GM12878 (cell line): ENCODE data around the gene SUMF2. TPM values are rescaled to one million over a fixed set of nuclear protein-coding genes. Genes with fewer than 3 reads are reported as not detected.

ENCODE experiments used
- ATAC-seq: fragments of 200-7000 bp; cut with Tn5 transposase; 3 replicates; pipeline ENCODE4 v1.9.1; 2020; ENCODE audit warnings: mild to moderate bottlenecking, moderate library complexity
- BruUV-seq: library from RNA; stranded (reverse); fragments of 400-500 nt; replicated peaks from 2 replicates; lab custom pipeline; 2021; lab: Mats Ljungman, UMichigan
- CTCF ChIA-PET: fragments of 300-600 bp; sonication (Branson Sonifier 250); formaldehyde crosslinking; extraction: SDS; loops from one replicate; lab custom pipeline; 2021; ENCODE audit warnings: inconsistent platforms; lab: Yijun Ruan, JAX
- POLR2A ChIA-PET: fragments of 350-600 bp; formaldehyde crosslinking; extraction: SDS; loops from one replicate; lab custom pipeline; 2021; ENCODE audit warnings: inconsistent platforms; lab: Charles Lee
- RAD21 ChIA-PET: fragments of 300-600 bp; sonication (Branson Sonifier 250); formaldehyde crosslinking; loops from one replicate; lab custom pipeline; 2023; ENCODE audit warnings: antibody characterized with exemption; ENCODE audit not compliant: unreplicated experiment; lab: Charles Lee
- SMC1A ChIA-PET: fragments of 300-600 bp; sonication (Branson Sonifier 250); formaldehyde crosslinking; loops from one replicate; lab custom pipeline; 2023; ENCODE audit not compliant: unreplicated experiment, uncharacterized antibody; lab: Charles Lee
- DNase-seq: peaks from one replicate; pipeline ENCODE4 v3.0.0-alpha.2; 2011; ENCODE audit warnings: low read depth, low spot score
- FAIRE-seq: peaks from 3 replicates; lab custom pipeline; 2011; peaks lifted over from hg19 to GRCh38; lab: Jason Lieb, UNC
- H2AFZ ChIP-seq: 2 replicates; pipeline ENCODE4 v1.6.0; 2011; ENCODE audit warnings: low read depth, low read length, control low read depth; ENCODE audit not compliant: control insufficient read depth
- H3K27ac ChIP-seq: 2 replicates; pipeline ENCODE4 v1.5.1; 2011; ENCODE audit warnings: control low read depth; ENCODE audit not compliant: control insufficient read depth, insufficient read depth
- H3K27me3 ChIP-seq, 2 experiments: replicated peaks in 1 of 2; 2 replicates each; pipeline versions ENCODE4 v1.6.0 to v1.6.1; 2011; ENCODE audit warnings: low read length in 1 of 2; ENCODE audit not compliant: control insufficient read depth in 2 of 2, insufficient read depth in 2 of 2
- H3K36me3 ChIP-seq, 2 experiments: 2 replicates each; pipeline ENCODE4 v1.5.1; 2011; ENCODE audit warnings: low read length in 1 of 2; ENCODE audit not compliant: control insufficient read depth in 2 of 2, insufficient read depth in 2 of 2
- H3K4me1 ChIP-seq: 2 replicates; pipeline ENCODE4 v1.6.1; 2011; ENCODE audit warnings: mild to moderate bottlenecking, low read length, moderate library complexity, mixed read lengths; ENCODE audit not compliant: control insufficient read depth, insufficient read depth
- H3K4me2 ChIP-seq: 2 replicates; pipeline ENCODE4 v1.6.0; 2011; ENCODE audit warnings: control low read depth; ENCODE audit not compliant: control insufficient read depth, insufficient read depth
- H3K4me3 ChIP-seq: fragments of 200-600 bp; sonication (generic); 2 replicates; pipeline ENCODE4 v1.5.1; 2016
- H3K79me2 ChIP-seq: 2 replicates; pipeline ENCODE4 v1.6.0; 2011; ENCODE audit warnings: low read length; ENCODE audit not compliant: control insufficient read depth, insufficient read depth
- H3K9ac ChIP-seq: 2 replicates; pipeline ENCODE4 v1.8.0; 2011; ENCODE audit warnings: low read length, control low read depth, mixed read lengths; ENCODE audit not compliant: control insufficient read depth, insufficient read depth
- H3K9me3 ChIP-seq: replicated peaks from 3 replicates; pipeline ENCODE4 v1.5.1; 2011; ENCODE audit warnings: mild to moderate bottlenecking, low read length; ENCODE audit not compliant: control insufficient read depth, insufficient read depth
- H4K20me1 ChIP-seq: 2 replicates; pipeline ENCODE4 v1.6.0; 2011; ENCODE audit not compliant: control insufficient read depth, insufficient read depth
- BACH1 ChIP-seq: fragments of 450-650 bp; IDR thresholded peaks from 2 replicates; pipeline ENCODE4 v1.6.1; 2017; ENCODE audit warnings: mild to moderate bottlenecking, borderline replicate concordance
- FOXK2 ChIP-seq: fragments of 450-650 bp; IDR thresholded peaks from 2 replicates; pipeline ENCODE4 v1.6.1; 2017; ENCODE audit warnings: mild to moderate bottlenecking, moderate library complexity
- NFYA ChIP-seq: IDR thresholded peaks from 2 replicates; pipeline ENCODE4 v1.6.1; 2011; ENCODE audit warnings: low read depth, mild to moderate bottlenecking, low read length, improper control_type of control experiment, borderline replicate concordance
- NR2C2 ChIP-seq: IDR thresholded peaks from 2 replicates; pipeline ENCODE4 v1.6.1; 2011; ENCODE audit warnings: borderline replicate concordance, low read depth; ENCODE audit not compliant: control insufficient read depth, insufficient read length
- POU2F2 ChIP-seq: IDR thresholded peaks from 3 replicates; pipeline ENCODE4 v1.6.1; 2011; ENCODE audit warnings: low read depth, mild to moderate bottlenecking, low read length, borderline replicate concordance
- SP1 ChIP-seq: IDR thresholded peaks from one replicate; pipeline ENCODE4 v1.6.1; 2011; ENCODE audit warnings: low read depth, low read length
- WGBS: methylation state at CpG from one replicate; pipeline ENCODE4 v1.1.6; 2016; ENCODE audit warnings: low lambda C conversion rate; ENCODE audit not compliant: insufficient replicate concordance, insufficient coverage; ENCODE audit errors: missing lambda C conversion rate; 5-methylcytosine and 5-hydroxymethylcytosine counted together
- in situ Hi-C: fragments of 300-500 bp; cut with MboI; formaldehyde crosslinking; loops from 9 replicates; pipeline ENCODE4 v1.14.3; 2018; ENCODE audit warnings: mixed read lengths
- intact Hi-C: fragments of 100-400 bp; cut with micrococcal nuclease; formaldehyde crosslinking; loops from one replicate; pipeline ENCODE4 v1.14.2; 2022; ENCODE audit not compliant: unreplicated experiment
- polyA plus RNA-seq, 11 experiments: library from polyadenylated mRNA; depleted of rRNA in 4 of 11; unstranded in 6 of 11; stranded (reverse) in 5 of 11; fragments of >200 nt; fragmentation: Nextera tagmentation in 4 of 11; fragmentation: Illumina TruSeq in 1 of 11; extraction: Ambion mirVana in 4 of 11; extraction: Trizol in 1 of 11; gene quantifications; 1 replicate in 1 of 11; 2 replicates in 10 of 11; pipeline versions ENCODE4 v1.2.1 to v1.2.3, GENCODE V29; 2011 to 2016; ENCODE audit warnings: inconsistent platforms in 2 of 11, missing spikeins in 2 of 11, low read depth in 1 of 11
- total RNA-seq, 4 experiments: library from RNA; depleted of rRNA in 3 of 4; stranded (reverse); fragments of >200 nt in 3 of 4; fragmentation: Illumina TruSeq in 1 of 4; extraction: Trizol in 1 of 4; gene quantifications; 2 replicates each; pipeline versions ENCODE4 v1.2.1 to v1.2.3, GENCODE V29; 2013 to 2021
- TF ChIP-seq, protein P1 (sequence below): fragments of 450-650 bp; conservative IDR thresholded peaks from 2 replicates; pipeline ENCODE4 v1.6.1; 2017; ENCODE audit warnings: mild to moderate bottlenecking, moderate library complexity
- TF ChIP-seq, protein P2 (sequence below): fragments of 450-650 bp; IDR thresholded peaks from 2 replicates; pipeline ENCODE4 v1.6.1; 2017; ENCODE audit warnings: mild to moderate bottlenecking, moderate library complexity

SUMF2 gene
- total and polyA plus RNA-seq, 10 of the 15 experiments (the other 5 are each of a cell fraction or from before 2014, with no cell fraction given), result 39.9 to 106 (median 71.7) TPM

DNA sequence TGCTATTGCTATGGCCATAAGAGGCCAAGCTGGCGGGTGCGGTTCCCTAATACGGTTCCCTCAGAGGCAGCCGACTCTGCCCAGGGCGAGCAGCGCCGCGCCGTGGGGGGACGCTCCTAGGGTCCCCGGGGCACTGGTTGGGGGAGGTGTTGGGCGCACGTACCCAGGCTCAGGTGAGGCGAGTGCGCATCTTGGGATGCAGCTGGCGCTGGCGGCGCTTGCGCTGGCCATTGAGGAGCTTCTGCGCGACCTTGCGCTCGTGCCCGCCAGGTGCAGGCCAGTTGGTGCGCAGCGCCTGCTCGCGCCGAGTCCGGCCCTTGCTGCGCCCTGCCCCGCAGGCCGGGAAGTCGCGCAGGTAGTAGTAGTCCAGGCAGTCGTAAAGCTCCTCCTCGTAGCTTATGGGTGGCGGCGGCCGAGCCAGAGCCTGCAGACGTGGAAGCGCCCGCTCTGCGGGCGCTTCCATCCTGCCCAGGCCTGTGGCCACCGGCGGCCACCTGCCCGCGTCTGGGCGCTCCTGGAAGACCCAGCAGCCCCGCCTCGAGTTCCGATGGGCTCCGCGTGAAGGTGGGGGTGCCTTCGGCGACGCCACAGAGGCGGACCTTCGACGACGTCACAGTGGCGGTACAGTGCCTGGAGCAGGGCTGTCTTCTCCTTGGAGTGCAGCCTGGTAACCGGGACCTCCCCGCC lies 51.9 kb downstream of the SUMF2 start, which contains the start of gene NUPR2:
Gene NUPR2 (minus strand): TSS at position 566 of the 687 bp plus-strand sequence. CDS start 103 bp downstream, at position 463.
- Histone ChIP-seq H3K9me3 (no peaks in the 10 kb centered on the region), H3K4me3 (no peak within 1 kb of the TSS), H3K9ac (no peak within 1 kb of the TSS), H3K79me2 (no peaks in the 10 kb centered on the region), H3K4me2 (no peak within 1 kb of the TSS), H3K27ac (no peak within 1 kb of the TSS)
- DNase-seq, result no peak
- TF ChIP-seq SP1 (no peak), FOXK2 (no peak), POU2F2 (no peak), NFYA (no peak), NR2C2 (no peak), BACH1 (no peak)
- TF ChIP-seq, protein P1, sequence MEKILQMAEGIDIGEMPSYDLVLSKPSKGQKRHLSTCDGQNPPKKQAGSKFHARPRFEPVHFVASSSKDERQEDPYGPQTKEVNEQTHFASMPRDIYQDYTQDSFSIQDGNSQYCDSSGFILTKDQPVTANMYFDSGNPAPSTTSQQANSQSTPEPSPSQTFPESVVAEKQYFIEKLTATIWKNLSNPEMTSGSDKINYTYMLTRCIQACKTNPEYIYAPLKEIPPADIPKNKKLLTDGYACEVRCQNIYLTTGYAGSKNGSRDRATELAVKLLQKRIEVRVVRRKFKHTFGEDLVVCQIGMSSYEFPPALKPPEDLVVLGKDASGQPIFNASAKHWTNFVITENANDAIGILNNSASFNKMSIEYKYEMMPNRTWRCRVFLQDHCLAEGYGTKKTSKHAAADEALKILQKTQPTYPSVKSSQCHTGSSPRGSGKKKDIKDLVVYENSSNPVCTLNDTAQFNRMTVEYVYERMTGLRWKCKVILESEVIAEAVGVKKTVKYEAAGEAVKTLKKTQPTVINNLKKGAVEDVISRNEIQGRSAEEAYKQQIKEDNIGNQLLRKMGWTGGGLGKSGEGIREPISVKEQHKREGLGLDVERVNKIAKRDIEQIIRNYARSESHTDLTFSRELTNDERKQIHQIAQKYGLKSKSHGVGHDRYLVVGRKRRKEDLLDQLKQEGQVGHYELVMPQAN, result no peak
- TF ChIP-seq, protein P2, sequence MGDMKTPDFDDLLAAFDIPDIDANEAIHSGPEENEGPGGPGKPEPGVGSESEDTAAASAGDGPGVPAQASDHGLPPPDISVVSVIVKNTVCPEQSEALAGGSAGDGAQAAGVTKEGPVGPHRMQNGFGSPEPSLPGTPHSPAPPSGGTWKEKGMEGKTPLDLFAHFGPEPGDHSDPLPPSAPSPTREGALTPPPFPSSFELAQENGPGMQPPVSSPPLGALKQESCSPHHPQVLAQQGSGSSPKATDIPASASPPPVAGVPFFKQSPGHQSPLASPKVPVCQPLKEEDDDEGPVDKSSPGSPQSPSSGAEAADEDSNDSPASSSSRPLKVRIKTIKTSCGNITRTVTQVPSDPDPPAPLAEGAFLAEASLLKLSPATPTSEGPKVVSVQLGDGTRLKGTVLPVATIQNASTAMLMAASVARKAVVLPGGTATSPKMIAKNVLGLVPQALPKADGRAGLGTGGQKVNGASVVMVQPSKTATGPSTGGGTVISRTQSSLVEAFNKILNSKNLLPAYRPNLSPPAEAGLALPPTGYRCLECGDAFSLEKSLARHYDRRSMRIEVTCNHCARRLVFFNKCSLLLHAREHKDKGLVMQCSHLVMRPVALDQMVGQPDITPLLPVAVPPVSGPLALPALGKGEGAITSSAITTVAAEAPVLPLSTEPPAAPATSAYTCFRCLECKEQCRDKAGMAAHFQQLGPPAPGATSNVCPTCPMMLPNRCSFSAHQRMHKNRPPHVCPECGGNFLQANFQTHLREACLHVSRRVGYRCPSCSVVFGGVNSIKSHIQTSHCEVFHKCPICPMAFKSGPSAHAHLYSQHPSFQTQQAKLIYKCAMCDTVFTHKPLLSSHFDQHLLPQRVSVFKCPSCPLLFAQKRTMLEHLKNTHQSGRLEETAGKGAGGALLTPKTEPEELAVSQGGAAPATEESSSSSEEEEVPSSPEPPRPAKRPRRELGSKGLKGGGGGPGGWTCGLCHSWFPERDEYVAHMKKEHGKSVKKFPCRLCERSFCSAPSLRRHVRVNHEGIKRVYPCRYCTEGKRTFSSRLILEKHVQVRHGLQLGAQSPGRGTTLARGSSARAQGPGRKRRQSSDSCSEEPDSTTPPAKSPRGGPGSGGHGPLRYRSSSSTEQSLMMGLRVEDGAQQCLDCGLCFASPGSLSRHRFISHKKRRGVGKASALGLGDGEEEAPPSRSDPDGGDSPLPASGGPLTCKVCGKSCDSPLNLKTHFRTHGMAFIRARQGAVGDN, result no peak
- TF ChIP-seq, all 136 proteins: peak for 0
- ATAC-seq, result no peak
- Histone ChIP-seq H3K27me3 (no peaks in the 10 kb centered on the region), H3K4me1 (no peaks in the 10 kb centered on the region), H3K36me3 (no peaks in the 10 kb centered on the region), H4K20me1 (no peaks in the 10 kb centered on the region), H2AFZ (no peak within 1 kb of the TSS)
- 69% methylated on average over 62 of the region's 65 CpGs for WGBS
- ChIA-PET RAD21 (no interaction called here), CTCF (no interaction called here), SMC1A (no interaction called here), POLR2A (interaction anchor here (0.6 kb wide), 1 partner anchor 10 kb away, joined by 3 read pairs; the partner anchor contains the start of gene CHCHD2)
- intact Hi-C loops, result no loop called here
- in situ Hi-C loops, result no loop called here
- no peak for FAIRE-seq
- no TSS peak for BruUV-seq
